ENCODE data around the gene ADCY5.

DNA sequence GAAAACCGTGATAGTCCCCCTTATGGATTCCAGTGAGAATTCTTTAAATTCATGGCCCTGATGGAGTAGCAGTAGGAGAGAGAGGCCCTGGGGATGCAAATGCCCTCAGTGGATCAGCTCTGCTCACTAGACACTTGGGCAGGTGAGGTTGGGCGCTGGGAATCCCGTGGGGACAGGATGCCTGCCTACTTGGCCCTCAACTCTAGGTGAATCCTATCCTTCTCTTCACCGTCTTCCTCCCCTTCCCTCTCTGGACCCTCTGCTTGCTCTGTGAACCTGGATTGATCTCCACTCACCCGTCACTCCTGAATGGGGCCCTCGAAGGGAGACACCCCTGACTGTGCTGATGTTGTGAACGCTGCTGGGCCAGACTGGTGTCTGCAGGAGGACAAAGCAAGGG is 169.8 kb downstream of the ADCY5 start:
- TF ChIP-seq, protein P1, sequence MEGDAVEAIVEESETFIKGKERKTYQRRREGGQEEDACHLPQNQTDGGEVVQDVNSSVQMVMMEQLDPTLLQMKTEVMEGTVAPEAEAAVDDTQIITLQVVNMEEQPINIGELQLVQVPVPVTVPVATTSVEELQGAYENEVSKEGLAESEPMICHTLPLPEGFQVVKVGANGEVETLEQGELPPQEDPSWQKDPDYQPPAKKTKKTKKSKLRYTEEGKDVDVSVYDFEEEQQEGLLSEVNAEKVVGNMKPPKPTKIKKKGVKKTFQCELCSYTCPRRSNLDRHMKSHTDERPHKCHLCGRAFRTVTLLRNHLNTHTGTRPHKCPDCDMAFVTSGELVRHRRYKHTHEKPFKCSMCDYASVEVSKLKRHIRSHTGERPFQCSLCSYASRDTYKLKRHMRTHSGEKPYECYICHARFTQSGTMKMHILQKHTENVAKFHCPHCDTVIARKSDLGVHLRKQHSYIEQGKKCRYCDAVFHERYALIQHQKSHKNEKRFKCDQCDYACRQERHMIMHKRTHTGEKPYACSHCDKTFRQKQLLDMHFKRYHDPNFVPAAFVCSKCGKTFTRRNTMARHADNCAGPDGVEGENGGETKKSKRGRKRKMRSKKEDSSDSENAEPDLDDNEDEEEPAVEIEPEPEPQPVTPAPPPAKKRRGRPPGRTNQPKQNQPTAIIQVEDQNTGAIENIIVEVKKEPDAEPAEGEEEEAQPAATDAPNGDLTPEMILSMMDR (IDR thresholded peaks at IDR 0.05; ENCODE audit: low read length) = no peak
- no peak for TF ChIP-seq EZH2 (IDR thresholded peaks at IDR 0.05; ENCODE audit: borderline replicate concordance, low read length)

All from OCI-LY1 (cell line).